OCI-LY7 (cell line): ENCODE measurements around the gene STK10.

Experiments
- CTCF ChIP-seq: fragments of 200-600 bp; sonication (generic); conservative IDR thresholded peaks from 2 replicates; pipeline ENCODE4 v1.5.1; 2014; ENCODE audit warnings: mild to moderate bottlenecking, antibody characterized with exemption, low read length, moderate library complexity, mixed read lengths
- EZH2phosphoT487 ChIP-seq: fragments of 200-600 bp; sonication (generic); IDR thresholded peaks from 2 replicates; pipeline ENCODE4 v1.6.1; 2018; ENCODE audit warnings: low read depth, borderline replicate concordance, mild to moderate bottlenecking, mixed run types, antibody characterized with exemption, low read length, moderate library complexity, mixed read lengths

- TF ChIP-seq CTCF, result no peak
- TF ChIP-seq EZH2phosphoT487, result no peak
These were observed 45.3 kb downstream of the STK10 start for GRCh38 chr5:172142709-172143215.
